D341Med (cell line): Measurements from ENCODE around the gene TTC23.

ENCODE experiments used
- DNase-seq: peaks from one replicate; pipeline ENCODE4 v3.0.0; 2012; ENCODE audit warnings: low spot score

The TTC23 gene

GRCh38 chr15:99249270-99249841 lies at the start of gene TTC23:
Gene TTC23, minus strand, starts transcription at chr15:99249581. Its CDS starts 20,869 bp downstream, at chr15:99228712.
- DNase-seq = no peak

DNA sequence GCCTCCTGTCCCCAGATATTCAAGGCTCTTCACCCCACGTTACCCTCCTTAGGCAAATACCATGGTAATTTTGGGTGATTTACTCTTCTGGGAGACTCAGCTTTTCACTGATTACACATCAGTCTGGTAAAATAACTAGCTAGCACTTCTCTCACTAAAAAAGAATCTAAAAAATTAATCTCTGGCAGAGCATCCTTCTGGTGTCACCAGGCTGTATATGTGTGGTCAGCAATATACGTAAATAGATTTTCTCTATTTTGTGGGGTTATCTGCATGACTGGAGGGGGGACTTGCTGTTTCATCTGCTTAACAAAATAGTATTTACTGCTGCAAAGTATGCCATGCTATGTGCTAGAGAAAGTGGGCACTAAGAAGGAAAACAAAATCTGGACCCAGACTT lies 47.0 kb upstream of the TTC23 start:
- DNase-seq = no peak

DNA sequence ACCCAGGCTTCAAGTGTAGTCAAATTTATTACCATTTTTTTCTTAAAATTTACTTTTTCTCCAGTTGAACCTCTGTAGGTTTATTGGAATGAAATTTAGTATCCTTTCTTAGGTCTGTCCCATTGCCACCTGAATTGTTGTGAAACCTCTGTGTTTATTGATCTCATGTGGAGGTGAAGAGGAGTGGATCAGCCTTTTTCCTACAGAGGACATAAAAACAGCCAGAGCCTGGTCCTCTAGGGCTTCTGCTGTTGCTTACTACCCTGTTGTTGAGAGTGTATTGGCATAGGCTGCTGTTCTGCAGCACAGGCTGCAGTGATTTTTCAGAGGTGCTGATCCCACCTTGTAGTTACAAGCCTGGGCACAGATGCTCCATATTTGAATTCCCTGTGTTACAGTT lies 46.5 kb upstream of the TTC23 start:
- no peak for DNase-seq

GRCh38 chr15:99291643-99292042 lies 42.3 kb upstream of the TTC23 start:
- no peak for DNase-seq

- DNase-seq = no peak
These were observed 34.3 kb upstream of the TTC23 start for GRCh38 chr15:99283717-99284116.

GRCh38 chr15:99282586-99282985 lies 33.2 kb upstream of the TTC23 start:
- no peak for DNase-seq

GRCh38 chr15:99282121-99282520 lies 32.7 kb upstream of the TTC23 start:
- DNase-seq = no peak

DNA sequence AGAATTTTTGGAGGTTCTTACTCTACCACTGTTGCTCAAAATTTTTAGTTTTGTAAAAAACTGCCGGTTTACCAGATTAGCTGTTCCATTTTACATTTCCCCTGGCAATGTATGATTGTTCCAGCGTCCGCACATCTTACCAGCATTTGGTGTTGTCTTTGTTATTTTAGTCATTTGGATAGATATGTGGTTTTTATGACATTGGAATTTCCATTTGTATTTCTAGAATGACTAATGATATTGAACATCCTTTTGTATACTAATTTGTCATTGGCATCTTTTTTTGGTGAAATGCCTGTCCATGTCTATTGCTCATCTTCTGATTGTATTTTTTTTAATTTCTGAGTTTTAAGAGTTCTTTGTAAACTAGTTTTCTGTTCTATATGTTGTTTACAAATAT lies 30.4 kb upstream of the TTC23 start:
- no peak for DNase-seq

GRCh38 chr15:99279290-99279689 lies 29.9 kb upstream of the TTC23 start:
- DNase-seq = no peak

GRCh38 chr15:99275525-99276128 lies 26.2 kb upstream of the TTC23 start:
- DNase-seq = no peak

- DNase-seq = no peak
These were observed 25.7 kb upstream of the TTC23 start for GRCh38 chr15:99275061-99275460.

- no peak for DNase-seq
These were observed 24.4 kb upstream of the TTC23 start for GRCh38 chr15:99273801-99274200.

GRCh38 chr15:99268431-99268830 lies 19.1 kb upstream of the TTC23 start:
- DNase-seq = no peak

DNA sequence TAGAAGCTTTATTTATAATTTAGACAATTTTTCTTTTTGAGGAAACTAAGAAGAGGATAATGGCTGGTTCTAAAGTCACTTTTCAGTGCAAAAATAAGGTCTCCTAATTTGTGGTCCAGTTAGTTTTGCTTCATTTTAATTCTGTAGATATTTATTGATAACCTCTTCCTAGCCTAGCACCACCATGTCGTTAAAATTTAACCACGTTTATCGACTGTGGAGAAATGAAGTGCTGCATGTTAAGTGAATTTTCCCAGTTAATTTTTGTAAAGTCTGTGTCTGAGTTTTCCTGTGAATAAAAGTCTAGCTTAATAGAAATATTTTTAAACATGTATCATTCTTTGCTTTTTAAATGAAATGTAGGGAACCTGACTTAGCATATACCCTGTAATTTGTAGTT lies 18.6 kb upstream of the TTC23 start:
- no peak for DNase-seq

DNA sequence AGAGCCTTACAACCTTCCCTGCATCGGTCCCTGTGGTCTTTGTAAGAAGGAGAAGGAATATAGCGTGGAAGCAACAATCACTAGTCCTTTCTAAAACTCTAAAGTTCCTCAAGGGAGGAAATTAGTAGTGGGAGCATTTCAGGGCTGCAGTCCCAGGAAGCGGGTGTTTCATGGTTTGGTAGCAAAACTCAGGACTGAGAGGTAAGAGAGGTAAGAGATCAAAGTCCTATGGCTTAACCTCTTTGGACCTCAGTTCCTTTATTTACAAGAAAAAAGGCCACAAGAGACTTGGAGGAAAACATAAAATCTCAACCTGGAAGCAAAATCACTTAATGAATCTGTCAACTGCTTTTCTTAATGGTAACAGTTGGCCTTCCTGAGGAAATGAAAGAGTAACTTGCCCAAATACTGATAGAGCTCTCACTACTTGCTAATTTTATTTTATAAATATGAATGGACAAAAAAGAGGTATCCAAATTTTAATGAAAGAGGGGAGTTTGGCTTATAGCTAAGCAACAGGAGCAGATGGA lies 16.2 kb upstream of the TTC23 start:
- no peak for DNase-seq

- DNase-seq = no peak
These were observed 14.7 kb upstream of the TTC23 start for GRCh38 chr15:99264125-99264524.

- DNase-seq = no peak
These were observed 7.8 kb upstream of the TTC23 start for GRCh38 chr15:99257107-99257750.

GRCh38 chr15:99253381-99254090 lies 4.2 kb upstream of the TTC23 start:
- no peak for DNase-seq

- no peak for DNase-seq
These were observed 2.9 kb upstream of the TTC23 start for GRCh38 chr15:99252326-99252725.

DNA sequence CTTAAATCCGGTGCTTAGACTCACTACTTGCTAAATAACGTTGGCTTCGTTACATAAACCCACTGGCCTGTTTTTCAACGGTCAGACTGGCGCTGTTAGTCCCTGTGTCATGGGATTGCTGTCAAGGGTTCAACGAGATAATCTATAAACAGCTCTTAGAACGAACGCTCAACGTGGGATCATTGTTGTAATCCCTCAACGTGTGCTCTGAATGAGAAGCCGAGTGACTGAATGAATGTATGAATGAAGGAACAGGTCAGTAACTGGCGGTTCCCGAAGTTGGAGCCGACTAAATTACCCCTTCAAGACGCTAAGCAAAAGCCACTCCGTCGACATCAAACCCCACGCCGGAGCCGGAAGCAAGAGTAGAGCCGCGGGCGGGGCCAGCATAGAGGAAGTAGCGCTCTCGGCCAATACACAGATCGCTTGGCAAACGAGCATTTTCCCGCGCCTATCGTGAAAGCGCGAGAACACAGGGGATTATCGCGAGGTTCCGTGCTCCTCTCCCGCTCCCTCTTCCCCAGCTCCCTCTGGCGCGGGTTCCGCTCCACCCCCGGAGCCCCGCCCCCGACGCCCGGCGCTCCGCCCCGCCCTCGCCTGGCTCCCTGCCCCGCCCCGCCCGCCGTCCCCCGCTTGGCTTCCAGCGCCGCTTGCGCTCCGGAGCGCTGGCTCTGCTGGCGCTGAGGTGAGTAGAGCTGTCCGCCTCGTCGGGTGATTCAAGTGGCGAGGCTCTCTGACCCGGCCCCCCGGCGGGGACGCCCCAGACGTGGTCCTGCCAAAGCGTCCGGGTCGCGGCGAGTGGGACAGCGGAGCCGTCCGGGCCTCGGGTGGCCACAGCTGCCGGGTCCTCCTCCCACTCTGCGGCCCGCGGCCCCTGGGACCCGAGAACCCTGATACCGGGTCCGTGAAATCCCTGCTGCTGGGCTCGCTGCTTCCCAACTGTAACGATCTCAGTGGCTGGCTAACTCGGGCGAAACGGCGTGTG lies 1.8 kb upstream of the TTC23 start, which contains the start of gene LRRC28:
Gene LRRC28, plus strand, starts transcription at position 625 of the 985 bp plus-strand sequence. CDS start 4,477 bp downstream, outside the sequence.
- DNase-seq = peak; percentile 99

DNA sequence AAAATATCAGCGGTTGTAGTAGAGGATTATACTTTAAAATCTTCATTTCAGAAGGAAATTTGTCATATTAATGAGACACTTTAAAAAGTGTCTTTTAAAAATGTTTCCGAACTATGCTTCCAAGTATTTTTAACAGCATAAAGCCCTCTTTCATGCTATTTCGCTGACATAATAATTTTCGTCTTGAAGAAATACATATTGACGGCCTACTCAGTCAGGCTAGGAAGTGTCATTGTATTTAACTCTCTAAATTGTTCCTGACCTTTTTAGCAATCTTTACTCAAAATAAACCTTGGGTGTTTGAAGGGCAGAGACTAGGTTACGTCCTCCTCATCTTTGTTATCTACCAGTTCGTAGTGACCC lies 1.1 kb upstream of the TTC23 start:
- DNase-seq = no peak

- DNase-seq = no peak
These were observed 620 bp upstream of the TTC23 start for GRCh38 chr15:99250001-99250400.
